HepG2 (cell line): ENCODE measurements around the gene OBSL1. TPM values are rescaled to one million over a fixed set of nuclear protein-coding genes. Genes with fewer than 3 reads are reported as not detected.

Experiments used
- CREB1 ChIP-seq, 2 experiments: fragments of 450-650 bp in 1 of 2; IDR thresholded peaks; 2 replicates each; pipeline ENCODE4 v1.6.1; 2016 to 2017; ENCODE audit warnings: control low read depth in 1 of 2, mild to moderate bottlenecking in 1 of 2, missing compliant biosample characterization in 1 of 2, missing genetic modification characterization in 1 of 2
- DNMT3B ChIP-seq: conservative IDR thresholded peaks from 2 replicates; pipeline ENCODE4 v1.6.1; 2016; ENCODE audit warnings: missing biosample characterization, control low read depth
- HNRNPK ChIP-seq: fragments of 200-400 bp; formaldehyde crosslinking; IDR thresholded peaks from 2 replicates; pipeline ENCODE4 v1.6.1; 2018; ENCODE audit warnings: low read length, low read depth, moderate library complexity, mild to moderate bottlenecking; ENCODE audit not compliant: poor library complexity, severe bottlenecking
- IRF1 ChIP-seq: sonication (generic); formaldehyde crosslinking; IDR thresholded peaks from 2 replicates; pipeline ENCODE4 v1.4.0; 2020; ENCODE audit warnings: low read depth, mild to moderate bottlenecking, missing genetic modification reagents
- ISL2 ChIP-seq: sonication (generic); formaldehyde crosslinking; IDR thresholded peaks from 2 replicates; pipeline ENCODE4 v1.5.0; 2020; ENCODE audit warnings: missing genetic modification reagents
- KAT8 ChIP-seq: IDR thresholded peaks from 2 replicates; pipeline ENCODE4 v1.6.1; 2016; ENCODE audit warnings: missing genetic modification reagents, missing compliant biosample characterization
- KDM4B ChIP-seq: sonication (generic); formaldehyde crosslinking; IDR thresholded peaks from 2 replicates; pipeline ENCODE4 v1.4.0; 2020; ENCODE audit warnings: missing genetic modification reagents
- NKX3-1 ChIP-seq: sonication (generic); formaldehyde crosslinking; IDR thresholded peaks from 2 replicates; pipeline ENCODE4 v1.5.0; 2020; ENCODE audit warnings: missing genetic modification reagents
- NR1H2 ChIP-seq: sonication (generic); formaldehyde crosslinking; IDR thresholded peaks from 2 replicates; pipeline ENCODE4 v1.8.1; 2022; ENCODE audit warnings: low read depth, missing genetic modification reagents, borderline replicate concordance
- NRL ChIP-seq: sonication (generic); formaldehyde crosslinking; IDR thresholded peaks from 2 replicates; pipeline ENCODE4 v1.5.0; 2020; ENCODE audit warnings: missing genetic modification reagents, mild to moderate bottlenecking, moderate library complexity, borderline replicate concordance
- PRPF4 ChIP-seq: fragments of 200-400 bp; formaldehyde crosslinking; IDR thresholded peaks from 2 replicates; pipeline ENCODE4 v1.6.1; 2016; ENCODE audit warnings: low read length, low read depth; ENCODE audit not compliant: poor library complexity, severe bottlenecking
- RARA ChIP-seq: IDR thresholded peaks from 2 replicates; pipeline ENCODE4 v1.6.1; 2016; ENCODE audit warnings: missing genetic modification reagents, missing compliant biosample characterization
- STAG1 ChIP-seq: sonication (generic); formaldehyde crosslinking; IDR thresholded peaks from 2 replicates; pipeline ENCODE4 v1.4.0; 2020; ENCODE audit warnings: missing genetic modification reagents
- TFDP2 ChIP-seq: sonication (generic); formaldehyde crosslinking; IDR thresholded peaks from 2 replicates; pipeline ENCODE4 v1.4.0; 2020; ENCODE audit warnings: missing genetic modification reagents
- THAP11 ChIP-seq: IDR thresholded peaks from 2 replicates; pipeline ENCODE4 v1.6.1; 2016; ENCODE audit warnings: missing biosample characterization, missing genetic modification reagents
- ZBTB8A ChIP-seq: sonication (generic); formaldehyde crosslinking; IDR thresholded peaks from 2 replicates; pipeline ENCODE4 v1.4.0; 2020; ENCODE audit warnings: mild to moderate bottlenecking, low read depth, missing genetic modification reagents, borderline replicate concordance
- ZFP36L1 ChIP-seq: sonication (generic); formaldehyde crosslinking; IDR thresholded peaks from 2 replicates; pipeline ENCODE4 v1.8.0; 2022; ENCODE audit warnings: mild to moderate bottlenecking, missing genetic modification reagents, moderate library complexity
- ZFP90 ChIP-seq: sonication (generic); formaldehyde crosslinking; IDR thresholded peaks from 2 replicates; pipeline ENCODE4 v1.8.0; 2022; ENCODE audit warnings: missing genetic modification reagents, mild to moderate bottlenecking, inconsistent platforms, borderline replicate concordance
- ZMYM3 ChIP-seq: sonication (generic); formaldehyde crosslinking; IDR thresholded peaks from 2 replicates; pipeline ENCODE4 v1.5.1; 2020; ENCODE audit warnings: mild to moderate bottlenecking, missing genetic modification reagents
- ZNF10 ChIP-seq: sonication (generic); formaldehyde crosslinking; IDR thresholded peaks from 2 replicates; pipeline ENCODE4 v1.4.0; 2020; ENCODE audit warnings: mild to moderate bottlenecking, low read depth, missing genetic modification reagents, borderline replicate concordance
- ZNF350 ChIP-seq: sonication (generic); formaldehyde crosslinking; IDR thresholded peaks from 2 replicates; pipeline ENCODE4 v1.4.0; 2020; ENCODE audit warnings: mild to moderate bottlenecking, low read depth, missing genetic modification reagents, borderline replicate concordance
- ZNF510 ChIP-seq: sonication (generic); formaldehyde crosslinking; IDR thresholded peaks from 2 replicates; pipeline ENCODE4 v1.4.0; 2020; ENCODE audit warnings: low read depth, mild to moderate bottlenecking, missing genetic modification reagents
- ZNF567 ChIP-seq: sonication (generic); formaldehyde crosslinking; IDR thresholded peaks from 2 replicates; pipeline ENCODE4 v1.8.1; 2023; ENCODE audit warnings: mild to moderate bottlenecking, missing genetic modification reagents, borderline replicate concordance
- ZNF672 ChIP-seq: sonication (generic); formaldehyde crosslinking; IDR thresholded peaks from 2 replicates; pipeline ENCODE4 v1.8.1; 2022; ENCODE audit warnings: missing genetic modification reagents
- ZNF674 ChIP-seq: sonication (generic); formaldehyde crosslinking; IDR thresholded peaks from 2 replicates; pipeline ENCODE4 v1.5.0; 2020; ENCODE audit warnings: low read depth, mild to moderate bottlenecking, missing genetic modification reagents
- polyA plus RNA-seq, 8 experiments: library from polyadenylated mRNA; depleted of rRNA in 3 of 8; stranded (reverse) in 7 of 8; unstranded in 1 of 8; fragments of >200 nt; fragmentation: Illumina TruSeq in 4 of 8; extraction: Trizol in 4 of 8; gene quantifications; 2 replicates each; pipeline versions ENCODE4 v1.2.1 to v1.2.3, GENCODE V29; 2011 to 2016; ENCODE audit warnings: low read depth in 4 of 8, missing spikeins in 1 of 8, mixed read lengths in 1 of 8; ENCODE audit not compliant: insufficient read depth in 1 of 8
- total RNA-seq, 5 experiments: library from RNA; depleted of rRNA; stranded (reverse); fragments of >200 nt; fragmentation: Illumina TruSeq; extraction: Trizol; gene quantifications; 2 replicates each; pipeline ENCODE4 v1.2.3, GENCODE V29; 2016; ENCODE audit warnings: low read depth in 1 of 5
- TF ChIP-seq, protein P1 (sequence below): sonication (generic); formaldehyde crosslinking; IDR thresholded peaks from 2 replicates; pipeline ENCODE4 v1.4.0; 2020; ENCODE audit warnings: missing genetic modification reagents

The OBSL1 gene
- total and polyA plus RNA-seq, 2 of the 13 experiments (the other 11 are each of a cell fraction or from before 2014, with no cell fraction given): 86.7 to 218 TPM

DNA sequence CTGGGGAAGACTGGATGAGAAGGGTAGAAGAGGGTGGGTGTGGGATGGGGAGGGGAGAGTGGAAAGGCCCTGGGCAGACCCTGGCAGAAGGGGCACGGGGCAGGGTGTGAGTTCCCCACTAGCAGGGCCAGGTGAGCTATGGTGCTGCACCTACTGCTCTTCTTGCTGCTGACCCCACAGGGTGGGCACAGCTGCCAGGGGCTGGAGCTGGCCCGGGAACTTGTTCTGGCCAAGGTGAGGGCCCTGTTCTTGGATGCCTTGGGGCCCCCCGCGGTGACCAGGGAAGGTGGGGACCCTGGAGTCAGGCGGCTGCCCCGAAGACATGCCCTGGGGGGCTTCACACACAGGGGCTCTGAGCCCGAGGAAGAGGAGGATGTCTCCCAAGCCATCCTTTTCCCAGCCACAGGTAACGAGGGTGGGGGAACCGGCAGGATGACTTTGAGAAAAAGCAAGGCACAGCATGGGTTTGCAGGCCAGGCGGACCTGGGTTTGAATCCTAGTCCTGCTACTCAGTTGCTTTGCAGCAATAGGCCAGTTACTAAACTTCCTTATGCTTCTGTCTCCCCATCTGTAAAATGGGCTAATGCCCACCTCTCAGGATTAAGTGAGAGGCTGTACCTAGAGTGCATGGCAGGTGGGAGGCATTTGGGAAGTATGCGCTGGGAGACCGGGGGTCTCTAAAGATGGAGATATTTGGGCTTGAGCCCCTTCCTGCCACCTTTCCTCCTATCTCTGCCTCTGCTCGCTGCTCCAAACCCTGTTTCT lies 1.1 kb upstream of the OBSL1 start, which contains the start of gene INHA (continued):
- no peak for TF ChIP-seq TFDP2
- no peak for TF ChIP-seq NR1H2 (CRISPR knock-in tag)
- TF ChIP-seq CREB1 (IDR thresholded peaks at IDR 0.05): no peak
- no peak for TF ChIP-seq CREB1 (CRISPR knock-in tag; IDR thresholded peaks at IDR 0.05)
- TF ChIP-seq ZMYM3 (CRISPR knock-in tag): peak; percentile 72; the same call in 1 of the 2 replicates
- no peak for TF ChIP-seq ZFP90 (CRISPR knock-in tag)
- no peak for TF ChIP-seq THAP11 (CRISPR knock-in tag)
- TF ChIP-seq DNMT3B (CRISPR knock-in tag): no peak
- no peak for TF ChIP-seq IRF1 (CRISPR knock-in tag)
- no peak for TF ChIP-seq NKX3-1 (CRISPR knock-in tag)
- TF ChIP-seq ZNF674 (CRISPR knock-in tag): no peak
- TF ChIP-seq ZNF672: no peak
- no peak for TF ChIP-seq KAT8
- 0 out of 2 replicates have a peak, but pooled peaks have one; percentile 46 for TF ChIP-seq ZNF567
- TF ChIP-seq KDM4B (CRISPR knock-in tag): no peak
- peak; percentile 75 for TF ChIP-seq HNRNPK
- TF ChIP-seq STAG1: no peak
- peak; percentile 26; the same call in 1 of the 2 replicates for TF ChIP-seq NRL
- no peak for TF ChIP-seq RARA
- TF ChIP-seq, protein P1, sequence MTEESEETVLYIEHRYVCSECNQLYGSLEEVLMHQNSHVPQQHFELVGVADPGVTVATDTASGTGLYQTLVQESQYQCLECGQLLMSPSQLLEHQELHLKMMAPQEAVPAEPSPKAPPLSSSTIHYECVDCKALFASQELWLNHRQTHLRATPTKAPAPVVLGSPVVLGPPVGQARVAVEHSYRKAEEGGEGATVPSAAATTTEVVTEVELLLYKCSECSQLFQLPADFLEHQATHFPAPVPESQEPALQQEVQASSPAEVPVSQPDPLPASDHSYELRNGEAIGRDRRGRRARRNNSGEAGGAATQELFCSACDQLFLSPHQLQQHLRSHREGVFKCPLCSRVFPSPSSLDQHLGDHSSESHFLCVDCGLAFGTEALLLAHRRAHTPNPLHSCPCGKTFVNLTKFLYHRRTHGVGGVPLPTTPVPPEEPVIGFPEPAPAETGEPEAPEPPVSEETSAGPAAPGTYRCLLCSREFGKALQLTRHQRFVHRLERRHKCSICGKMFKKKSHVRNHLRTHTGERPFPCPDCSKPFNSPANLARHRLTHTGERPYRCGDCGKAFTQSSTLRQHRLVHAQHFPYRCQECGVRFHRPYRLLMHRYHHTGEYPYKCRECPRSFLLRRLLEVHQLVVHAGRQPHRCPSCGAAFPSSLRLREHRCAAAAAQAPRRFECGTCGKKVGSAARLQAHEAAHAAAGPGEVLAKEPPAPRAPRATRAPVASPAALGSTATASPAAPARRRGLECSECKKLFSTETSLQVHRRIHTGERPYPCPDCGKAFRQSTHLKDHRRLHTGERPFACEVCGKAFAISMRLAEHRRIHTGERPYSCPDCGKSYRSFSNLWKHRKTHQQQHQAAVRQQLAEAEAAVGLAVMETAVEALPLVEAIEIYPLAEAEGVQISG: no peak
- TF ChIP-seq ZFP36L1 (CRISPR knock-in tag): no peak
- TF ChIP-seq PRPF4: no peak
- no peak for TF ChIP-seq ZNF510 (CRISPR knock-in tag)
- TF ChIP-seq ZNF10 (CRISPR knock-in tag): no peak
- TF ChIP-seq ZNF350 (CRISPR knock-in tag): no peak
- TF ChIP-seq ZBTB8A: no peak
- TF ChIP-seq ISL2 (CRISPR knock-in tag): no peak
